Ovary (tissue), 3 donors: ENCODE data around the gene ST6GALNAC3.

ENCODE experiments used
- CTCF ChIP-seq, 3 donors: fragments of 450-650 bp in 2 of 3; fragments of 200-600 bp in 1 of 3; IDR thresholded peaks; one replicate each; pipeline versions ENCODE4 v1.5.1 to v1.8.0; 2016 to 2022; ENCODE audit warnings: antibody characterized with exemption in 3 of 3, mild to moderate bottlenecking in 1 of 3
- EP300 ChIP-seq: sonication (generic); formaldehyde crosslinking; IDR thresholded peaks from one replicate; pipeline ENCODE4 v1.6.1; 2017; ENCODE audit warnings: antibody characterized with exemption
- donor health status: DM: no; HTN: no; CAD: no.

DNA sequence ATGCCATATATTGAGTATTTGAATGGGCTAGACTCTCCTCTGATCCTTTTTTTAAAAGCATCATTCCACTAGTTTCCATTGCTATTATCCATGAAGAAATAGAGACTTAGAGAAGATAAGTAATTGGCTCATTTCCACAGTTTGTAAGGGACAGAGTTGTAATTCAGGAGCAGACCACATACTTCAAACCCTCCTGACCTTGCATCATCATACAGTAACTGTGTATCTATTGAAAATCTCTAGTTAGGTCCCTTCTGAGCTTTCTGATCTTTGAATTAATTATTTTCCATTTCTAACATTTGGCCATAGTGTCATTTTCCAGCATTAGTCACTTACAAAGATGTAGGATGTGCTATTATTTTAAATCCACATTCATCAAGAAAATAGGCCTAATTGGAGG is 406.3 kb downstream of the ST6GALNAC3 start:
- TF ChIP-seq CTCF (IDR thresholded peaks at IDR 0.05) (no peak), EP300 (no peak)
